Liver (tissue), 9 donors: Measurements from ENCODE around the gene EVL. TPM values are rescaled to one million over a fixed set of nuclear protein-coding genes. Genes with fewer than 3 reads are reported as not detected.

Experiments
- DNase-seq: peaks from one replicate; pipeline ENCODE4 v3.0.0-alpha.2; 2017; ENCODE audit warnings: low spot score
- H3K27ac ChIP-seq, 2 donors: one replicate each; pipeline ENCODE4 v1.7.0; 2013; ENCODE audit warnings: inconsistent platforms in 2 of 2, low read length in 2 of 2, control low read depth in 1 of 2, low read depth in 1 of 2, mild to moderate bottlenecking in 1 of 2
- H3K27me3 ChIP-seq, 4 donors: one replicate each; pipeline versions ENCODE4 v1.6.1 to v1.7.0; 2013; ENCODE audit warnings: low read length in 3 of 4, inconsistent platforms in 1 of 4, mild to moderate bottlenecking in 1 of 4, moderate library complexity in 1 of 4; ENCODE audit not compliant: control insufficient read depth in 4 of 4, insufficient read depth in 4 of 4
- H3K36me3 ChIP-seq, 4 donors: one replicate each; pipeline versions ENCODE4 v1.6.1 to v1.7.0; 2013; ENCODE audit warnings: low read length in 3 of 4, mild to moderate bottlenecking in 3 of 4, low read depth in 1 of 4, moderate library complexity in 1 of 4; ENCODE audit not compliant: control insufficient read depth in 4 of 4, insufficient read depth in 3 of 4
- H3K4me1 ChIP-seq, 4 donors: one replicate each; pipeline versions ENCODE4 v1.6.1 to v1.7.0; 2013; ENCODE audit warnings: low read length in 3 of 4, mild to moderate bottlenecking in 3 of 4, moderate library complexity in 1 of 4; ENCODE audit not compliant: control insufficient read depth in 4 of 4, insufficient read depth in 4 of 4
- H3K4me3 ChIP-seq, 3 donors: one replicate each; pipeline versions ENCODE4 v1.6.1 to v1.7.0; 2013; ENCODE audit warnings: low read length in 3 of 3, control low read depth in 1 of 3, low read depth in 1 of 3, mild to moderate bottlenecking in 1 of 3
- H3K9ac ChIP-seq, 2 donors: one replicate each; pipeline ENCODE4 v1.7.0; 2013; ENCODE audit warnings: low read length in 2 of 2, mild to moderate bottlenecking in 2 of 2, moderate library complexity in 2 of 2, control low read depth in 1 of 2, low read depth in 1 of 2
- H3K9me3 ChIP-seq, 4 donors: one replicate each; pipeline versions ENCODE4 v1.6.1 to v1.7.0; 2013; ENCODE audit warnings: low read length in 3 of 4; ENCODE audit not compliant: control insufficient read depth in 4 of 4
- EGR1 ChIP-seq, 2 donors: IDR thresholded peaks; 2 replicates each; pipeline ENCODE4 v1.6.1; 2016 to 2018; ENCODE audit warnings: antibody characterized with exemption in 2 of 2, low read depth in 2 of 2
- FOXA1 ChIP-seq: IDR thresholded peaks from 2 replicates; pipeline ENCODE4 v1.6.1; 2016; ENCODE audit warnings: antibody characterized with exemption
- FOXA2 ChIP-seq: IDR thresholded peaks from 2 replicates; pipeline ENCODE4 v1.6.1; 2016; ENCODE audit warnings: antibody characterized with exemption
- GABPA ChIP-seq, 2 donors: IDR thresholded peaks in 1 of 2; conservative IDR thresholded peaks in 1 of 2; 2 replicates each; pipeline ENCODE4 v1.6.1; 2016; ENCODE audit warnings: antibody characterized with exemption in 2 of 2, mild to moderate bottlenecking in 1 of 2, moderate library complexity in 1 of 2
- HNF4A ChIP-seq, 2 donors: conservative IDR thresholded peaks; 2 replicates each; pipeline ENCODE4 v1.6.1; 2016; ENCODE audit warnings: antibody characterized with exemption in 2 of 2, mild to moderate bottlenecking in 2 of 2
- JUND ChIP-seq, 2 donors: IDR thresholded peaks; 2 replicates each; pipeline ENCODE4 v1.6.1; 2016; ENCODE audit warnings: antibody characterized with exemption in 2 of 2
- MAX ChIP-seq: IDR thresholded peaks from 2 replicates; pipeline ENCODE4 v1.6.1; 2016; ENCODE audit warnings: antibody characterized with exemption
- RAD21 ChIP-seq, 2 donors: IDR thresholded peaks; 2 replicates each; pipeline ENCODE4 v1.6.1; 2016; ENCODE audit warnings: antibody characterized with exemption in 2 of 2, mild to moderate bottlenecking in 2 of 2
- REST ChIP-seq: IDR thresholded peaks from 2 replicates; pipeline ENCODE4 v1.6.1; 2016; ENCODE audit warnings: antibody characterized with exemption, mild to moderate bottlenecking
- SP1 ChIP-seq: IDR thresholded peaks from 2 replicates; pipeline ENCODE4 v1.6.1; 2018; ENCODE audit warnings: antibody characterized with exemption, mild to moderate bottlenecking
- TAF1 ChIP-seq: conservative IDR thresholded peaks from 2 replicates; pipeline ENCODE4 v1.6.1; 2016; ENCODE audit warnings: antibody characterized with exemption, mild to moderate bottlenecking
- WGBS: extraction: QIAGEN DNeasy Blood & Tissue Kit; methylation state at CpG from one replicate; pipeline ENCODE4 v1.1.7; 2013; 5-methylcytosine and 5-hydroxymethylcytosine counted together
- polyA plus RNA-seq, 2 donors: library from polyadenylated mRNA; stranded (reverse) in 1 of 2; unstranded in 1 of 2; fragments of 200-250 nt in 1 of 2; fragments of >200 nt in 1 of 2; fragmentation: Nextera tagmentation in 1 of 2; extraction: Ambion mirVana in 1 of 2; gene quantifications; one replicate each; pipeline versions ENCODE4 v1.2.1 to v1.2.3, GENCODE V29; 2013 to 2015
- total RNA-seq, 2 donors: library from RNA; depleted of rRNA; stranded (reverse); fragments of >200 nt; gene quantifications; one replicate each; pipeline ENCODE4 v1.2.3, GENCODE V29; 2014
- TF ChIP-seq, protein P1 (sequence below): IDR thresholded peaks from 2 replicates; pipeline ENCODE4 v1.6.1; 2016; ENCODE audit warnings: antibody characterized with exemption
- TF ChIP-seq, protein P2 (sequence below): fragments of 150-350 bp; IDR thresholded peaks from 2 replicates; pipeline ENCODE4 v1.5.1; 2017; ENCODE audit warnings: improper control_type of control experiment, low read depth, low read length; ENCODE audit not compliant: missing input control
- donor health status: healthy.
- donor health status: healthy.
- donor health status: healthy.
- donor health status: healthy.
- donor health status: healthy.

EVL gene
- total and polyA plus RNA-seq, 4 donors, result 11.3 to 85.9 (median 33.9) TPM

DNA sequence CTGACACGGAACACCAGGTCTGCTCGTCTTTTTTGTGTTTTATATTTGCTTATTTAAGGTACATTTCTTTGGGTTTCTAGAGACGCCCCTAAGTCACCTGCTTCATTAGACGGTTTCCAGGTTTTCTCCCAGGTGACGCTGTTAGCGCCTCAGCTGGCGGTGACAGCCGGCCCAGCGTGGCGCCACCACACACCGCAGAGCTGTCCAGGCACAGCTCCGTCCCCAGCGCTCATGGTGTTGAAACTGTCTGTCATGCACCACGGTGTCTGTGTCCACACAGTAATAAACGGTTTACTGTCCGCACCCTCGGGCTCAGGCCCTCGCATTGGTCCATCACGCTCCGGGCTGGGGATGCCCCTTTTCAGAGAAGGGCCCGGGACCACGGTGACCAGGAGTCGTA lies 78.7 kb downstream of the EVL start:
- H3K27me3 ChIP-seq, result no peaks in the 10 kb centered on the region
- H3K9ac ChIP-seq, result no peak overlapping the region
- no peak for TF ChIP-seq MAX
- no peak for TF ChIP-seq FOXA2
- TF ChIP-seq, protein P1, sequence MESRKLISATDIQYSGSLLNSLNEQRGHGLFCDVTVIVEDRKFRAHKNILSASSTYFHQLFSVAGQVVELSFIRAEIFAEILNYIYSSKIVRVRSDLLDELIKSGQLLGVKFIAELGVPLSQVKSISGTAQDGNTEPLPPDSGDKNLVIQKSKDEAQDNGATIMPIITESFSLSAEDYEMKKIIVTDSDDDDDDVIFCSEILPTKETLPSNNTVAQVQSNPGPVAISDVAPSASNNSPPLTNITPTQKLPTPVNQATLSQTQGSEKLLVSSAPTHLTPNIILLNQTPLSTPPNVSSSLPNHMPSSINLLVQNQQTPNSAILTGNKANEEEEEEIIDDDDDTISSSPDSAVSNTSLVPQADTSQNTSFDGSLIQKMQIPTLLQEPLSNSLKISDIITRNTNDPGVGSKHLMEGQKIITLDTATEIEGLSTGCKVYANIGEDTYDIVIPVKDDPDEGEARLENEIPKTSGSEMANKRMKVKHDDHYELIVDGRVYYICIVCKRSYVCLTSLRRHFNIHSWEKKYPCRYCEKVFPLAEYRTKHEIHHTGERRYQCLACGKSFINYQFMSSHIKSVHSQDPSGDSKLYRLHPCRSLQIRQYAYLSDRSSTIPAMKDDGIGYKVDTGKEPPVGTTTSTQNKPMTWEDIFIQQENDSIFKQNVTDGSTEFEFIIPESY, result no peak
- TF ChIP-seq GABPA (IDR thresholded peaks at IDR 0.05 in 1 of 2, conservative IDR thresholded peaks at IDR 0.05 in 1 of 2), result no peak
- no peak for TF ChIP-seq RAD21 (IDR thresholded peaks at IDR 0.05)
- no peak for TF ChIP-seq REST
- TF ChIP-seq TAF1, result no peak
- TF ChIP-seq EGR1 (IDR thresholded peaks at IDR 0.05; ENCODE audit: low read depth in 2 of 2), result no peak
- TF ChIP-seq, protein P2, sequence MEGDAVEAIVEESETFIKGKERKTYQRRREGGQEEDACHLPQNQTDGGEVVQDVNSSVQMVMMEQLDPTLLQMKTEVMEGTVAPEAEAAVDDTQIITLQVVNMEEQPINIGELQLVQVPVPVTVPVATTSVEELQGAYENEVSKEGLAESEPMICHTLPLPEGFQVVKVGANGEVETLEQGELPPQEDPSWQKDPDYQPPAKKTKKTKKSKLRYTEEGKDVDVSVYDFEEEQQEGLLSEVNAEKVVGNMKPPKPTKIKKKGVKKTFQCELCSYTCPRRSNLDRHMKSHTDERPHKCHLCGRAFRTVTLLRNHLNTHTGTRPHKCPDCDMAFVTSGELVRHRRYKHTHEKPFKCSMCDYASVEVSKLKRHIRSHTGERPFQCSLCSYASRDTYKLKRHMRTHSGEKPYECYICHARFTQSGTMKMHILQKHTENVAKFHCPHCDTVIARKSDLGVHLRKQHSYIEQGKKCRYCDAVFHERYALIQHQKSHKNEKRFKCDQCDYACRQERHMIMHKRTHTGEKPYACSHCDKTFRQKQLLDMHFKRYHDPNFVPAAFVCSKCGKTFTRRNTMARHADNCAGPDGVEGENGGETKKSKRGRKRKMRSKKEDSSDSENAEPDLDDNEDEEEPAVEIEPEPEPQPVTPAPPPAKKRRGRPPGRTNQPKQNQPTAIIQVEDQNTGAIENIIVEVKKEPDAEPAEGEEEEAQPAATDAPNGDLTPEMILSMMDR, result no peak
- TF ChIP-seq SP1, result no peak
- TF ChIP-seq FOXA1, result no peak
- no peak overlapping the region for H3K4me3 ChIP-seq
- no peak overlapping the region for H3K27ac ChIP-seq
- peaks cover 3 to 19% (median 7%) of the 10 kb centered on the region in 4 donors for H3K4me1 ChIP-seq
- H3K9me3 ChIP-seq, result no peaks in the 10 kb centered on the region
- WGBS, result 95% methylated on average over 23 of the region's 23 CpGs
- DNase-seq, result no peak
- peaks cover 0 to 2% (median under 1%) of the 10 kb centered on the region in 4 donors for H3K36me3 ChIP-seq

- Histone ChIP-seq H3K4me3 (no peak overlapping the region), H3K27me3 (no peaks in the 10 kb centered on the region), H3K9me3 (no peaks in the 10 kb centered on the region), H3K9ac (no peak overlapping the region), H3K27ac (no peak overlapping the region), H3K4me1 (peaks cover 3 to 19% (median 7%) of the 10 kb centered on the region in 4 donors), H3K36me3 (peaks cover 0 to 2% (median under 1%) of the 10 kb centered on the region in 4 donors)
- TF ChIP-seq HNF4A (conservative IDR thresholded peaks at IDR 0.05) (no peak), FOXA1 (no peak), REST (no peak), TAF1 (no peak), JUND (IDR thresholded peaks at IDR 0.05) (no peak)
- DNase-seq, result no peak
- 58% methylated on average over 4 of the region's 4 CpGs for WGBS
These were observed 79.4 kb downstream of the EVL start for GRCh38 chr14:100144645-100144995.
